ENCODE data around the gene CDH13.

DNA sequence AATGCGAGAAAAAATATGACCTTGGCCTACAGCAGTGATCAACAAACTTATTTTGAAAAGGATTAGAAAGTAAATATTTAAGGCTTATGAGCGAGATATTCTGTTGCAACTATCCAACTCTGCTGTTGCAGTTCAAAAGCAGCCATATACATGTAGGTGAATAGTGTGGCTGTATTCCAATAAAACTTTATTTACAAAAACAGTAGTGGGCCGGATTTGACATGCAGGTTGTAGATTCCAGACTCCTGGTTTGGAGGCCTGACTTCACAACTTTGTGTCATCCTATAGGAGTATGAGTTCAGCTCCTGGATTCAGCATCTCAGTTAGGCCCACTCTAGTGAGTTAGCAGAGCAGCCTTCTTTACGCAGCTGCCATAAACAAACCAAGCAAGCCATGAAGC lies 386.3 kb downstream of the CDH13 start:
- TF ChIP-seq CTCF (IDR thresholded peaks at IDR 0.05) (no peak), POLR2A (IDR thresholded peaks at IDR 0.05; ENCODE audit: low read depth) (no peak), POLR2AphosphoS5 (IDR thresholded peaks at IDR 0.05) (no peak), EP300 (IDR thresholded peaks at IDR 0.05) (no peak)

Measured in esophagus muscularis mucosa (tissue), 4 donors.